Gastroesophageal sphincter (tissue), 4 donors: ENCODE data around the gene ATP6V0B. TPM values are rescaled to one million over a fixed set of nuclear protein-coding genes. Genes with fewer than 3 reads are reported as not detected.

Source experiments
- ATAC-seq: fragments of 150-250 bp; one replicate; pipeline ENCODE4 v1.9.1; 2016; ENCODE audit warnings: mild to moderate bottlenecking, moderate library complexity
- H3K27ac ChIP-seq, 4 donors: fragments of 200-600 bp; sonication (generic) in 3 of 4; 1 replicate in 3 of 4; 2 replicates in 1 of 4; pipeline ENCODE4 v1.5.1; 2016 to 2019
- H3K27me3 ChIP-seq: fragments of 200-600 bp; sonication (generic); one replicate; pipeline ENCODE4 v1.5.1; 2019
- H3K36me3 ChIP-seq, 2 donors: fragments of 200-600 bp; sonication (generic); one replicate each; pipeline ENCODE4 v1.5.1; 2019; ENCODE audit warnings: control low read depth in 1 of 2
- H3K4me1 ChIP-seq, 3 donors: fragments of 200-600 bp; sonication (generic); 1 replicate in 2 of 3; 2 replicates in 1 of 3; pipeline ENCODE4 v1.5.1; 2016 to 2019; ENCODE audit warnings: control low read depth in 2 of 3
- H3K4me3 ChIP-seq, 2 donors: fragments of 200-600 bp; sonication (generic); one replicate each; pipeline ENCODE4 v1.5.1; 2019; ENCODE audit warnings: mild to moderate bottlenecking in 1 of 2, moderate library complexity in 1 of 2
- H3K9me3 ChIP-seq, 3 donors: fragments of 200-600 bp; sonication (generic); one replicate each; pipeline ENCODE4 v1.5.1; 2017 to 2019; ENCODE audit warnings: control low read depth in 2 of 3
- EP300 ChIP-seq: sonication (generic); formaldehyde crosslinking; IDR thresholded peaks from one replicate; pipeline ENCODE4 v1.6.1; 2017; ENCODE audit warnings: antibody characterized with exemption, mild to moderate bottlenecking
- POLR2A ChIP-seq, 2 donors: fragments of 450-650 bp; IDR thresholded peaks; one replicate each; pipeline ENCODE4 v1.6.1; 2017; ENCODE audit warnings: antibody characterized with exemption in 2 of 2, mild to moderate bottlenecking in 2 of 2, moderate library complexity in 1 of 2
- POLR2AphosphoS5 ChIP-seq: sonication (generic); formaldehyde crosslinking; IDR thresholded peaks from one replicate; pipeline ENCODE4 v1.6.1; 2017; ENCODE audit warnings: antibody characterized with exemption
- WGBS, 2 donors: methylation state at CpG; one replicate each; pipeline ENCODE4 v1.1.5; 2018; ENCODE audit warnings: low coverage in 1 of 2; 5-methylcytosine and 5-hydroxymethylcytosine counted together
- total RNA-seq, 4 donors: library from RNA; depleted of rRNA; stranded (reverse); fragments of >200 nt; gene quantifications; one replicate each; pipeline ENCODE4 v1.1.0, GENCODE V29; 2016
- TF ChIP-seq, protein P1 (sequence below), 4 experiments: fragments of 200-600 bp in 2 of 4; fragments of 450-650 bp in 2 of 4; sonication (generic) in 1 of 4; IDR thresholded peaks; one replicate each; pipeline ENCODE4 v1.5.1; 2017 to 2019; ENCODE audit warnings: antibody characterized with exemption in 4 of 4, mild to moderate bottlenecking in 2 of 4, moderate library complexity in 2 of 4

Gene ATP6V0B
- total RNA-seq, 4 donors from 2014 or later, result 67.9 to 107 (median 89.9) TPM

DNA sequence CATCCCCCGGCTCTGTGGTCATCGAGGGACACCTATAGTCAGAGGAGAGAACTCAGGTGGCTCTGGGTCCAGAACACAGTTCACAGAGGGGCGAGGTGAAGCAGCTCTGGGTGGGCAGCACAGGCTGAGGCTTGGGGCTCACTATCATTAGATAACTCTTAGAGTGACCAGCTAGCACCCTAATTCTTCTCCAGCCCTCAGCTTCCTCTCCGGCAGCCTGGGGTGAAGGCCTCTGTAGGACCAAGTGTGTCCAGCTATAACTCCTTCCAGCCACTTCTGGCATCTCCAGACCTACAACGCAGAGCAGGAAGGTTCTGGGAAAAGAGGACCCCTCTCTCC, 39.8 kb upstream of the ATP6V0B start:
- WGBS, 2 donors, result 21 to 69% methylated on average over 3 of the region's 5 CpGs
- no peak for ATAC-seq
- Histone ChIP-seq H3K4me1 (peaks cover 0 to 43% (median 20%) of the 10 kb centered on the region in 3 donors), H3K9me3 (no peaks in the 10 kb centered on the region), H3K27ac (peak overlapping the region in 2 of 4 donors; percentile 39 to 61), H3K36me3 (peaks cover 0 to 12% of the 10 kb centered on the region in 2 donors), H3K27me3 (peaks cover 12% of the 10 kb centered on the region), H3K4me3 (no peak overlapping the region)
- TF ChIP-seq EP300 (no peak), POLR2AphosphoS5 (no peak), POLR2A (IDR thresholded peaks at IDR 0.05) (no peak)
- TF ChIP-seq, protein P1, sequence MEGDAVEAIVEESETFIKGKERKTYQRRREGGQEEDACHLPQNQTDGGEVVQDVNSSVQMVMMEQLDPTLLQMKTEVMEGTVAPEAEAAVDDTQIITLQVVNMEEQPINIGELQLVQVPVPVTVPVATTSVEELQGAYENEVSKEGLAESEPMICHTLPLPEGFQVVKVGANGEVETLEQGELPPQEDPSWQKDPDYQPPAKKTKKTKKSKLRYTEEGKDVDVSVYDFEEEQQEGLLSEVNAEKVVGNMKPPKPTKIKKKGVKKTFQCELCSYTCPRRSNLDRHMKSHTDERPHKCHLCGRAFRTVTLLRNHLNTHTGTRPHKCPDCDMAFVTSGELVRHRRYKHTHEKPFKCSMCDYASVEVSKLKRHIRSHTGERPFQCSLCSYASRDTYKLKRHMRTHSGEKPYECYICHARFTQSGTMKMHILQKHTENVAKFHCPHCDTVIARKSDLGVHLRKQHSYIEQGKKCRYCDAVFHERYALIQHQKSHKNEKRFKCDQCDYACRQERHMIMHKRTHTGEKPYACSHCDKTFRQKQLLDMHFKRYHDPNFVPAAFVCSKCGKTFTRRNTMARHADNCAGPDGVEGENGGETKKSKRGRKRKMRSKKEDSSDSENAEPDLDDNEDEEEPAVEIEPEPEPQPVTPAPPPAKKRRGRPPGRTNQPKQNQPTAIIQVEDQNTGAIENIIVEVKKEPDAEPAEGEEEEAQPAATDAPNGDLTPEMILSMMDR (IDR thresholded peaks at IDR 0.05), result peak in 1 of 4 experiments; percentile 5

DNA sequence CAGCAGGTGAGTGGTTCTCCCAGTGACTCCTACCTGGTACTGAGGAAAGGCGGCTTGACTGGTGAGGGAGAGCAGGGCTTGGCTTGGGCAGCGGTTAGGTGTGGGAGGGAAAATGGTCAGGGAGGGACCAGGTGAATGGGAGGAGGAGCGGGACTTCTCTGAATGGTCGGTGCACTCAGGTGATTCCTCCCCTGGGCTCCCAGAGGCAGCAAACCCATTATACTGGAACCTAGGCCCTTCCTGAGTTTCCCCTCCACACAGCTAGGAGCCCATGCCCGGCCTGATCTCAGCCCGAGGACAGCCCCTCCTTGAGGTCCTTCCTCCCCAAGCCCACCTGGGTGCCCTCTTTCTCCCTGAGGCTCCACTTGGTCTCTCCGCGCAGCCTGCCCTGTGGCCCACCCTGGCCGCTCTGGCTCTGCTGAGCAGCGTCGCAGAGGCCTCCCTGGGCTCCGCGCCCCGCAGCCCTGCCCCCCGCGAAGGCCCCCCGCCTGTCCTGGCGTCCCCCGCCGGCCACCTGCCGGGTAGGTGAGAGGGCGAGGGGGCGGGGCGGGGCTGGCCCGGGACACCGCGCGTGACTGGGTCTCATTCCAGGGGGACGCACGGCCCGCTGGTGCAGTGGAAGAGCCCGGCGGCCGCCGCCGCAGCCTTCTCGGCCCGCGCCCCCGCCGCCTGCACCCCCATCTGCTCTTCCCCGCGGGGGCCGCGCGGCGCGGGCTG, 38.9 kb upstream of the ATP6V0B start:
- no peaks in the 10 kb centered on the region for H3K9me3 ChIP-seq
- peak; percentile 5 for ATAC-seq
- WGBS, 2 donors, result 7% methylated on average over 3 of the region's 48 CpGs; no CpG with 5 or more reads in 1 of the 2 donors
- peaks cover 0 to 43% (median 20%) of the 10 kb centered on the region in 3 donors for H3K4me1 ChIP-seq
- peaks cover 0 to 4% of the 10 kb centered on the region in 2 donors for H3K36me3 ChIP-seq
- TF ChIP-seq, protein P1 (IDR thresholded peaks at IDR 0.05), result no peak
- no peak for TF ChIP-seq POLR2AphosphoS5
- TF ChIP-seq EP300, result no peak
- no peak for TF ChIP-seq POLR2A (IDR thresholded peaks at IDR 0.05)
- H3K27ac ChIP-seq, result peak overlapping the region in 3 of 4 donors; percentile 15 to 71 (median 63)
- H3K27me3 ChIP-seq, result peaks cover 12% of the 10 kb centered on the region
- H3K4me3 ChIP-seq, result peak overlapping the region; percentile 25 to 58

DNA sequence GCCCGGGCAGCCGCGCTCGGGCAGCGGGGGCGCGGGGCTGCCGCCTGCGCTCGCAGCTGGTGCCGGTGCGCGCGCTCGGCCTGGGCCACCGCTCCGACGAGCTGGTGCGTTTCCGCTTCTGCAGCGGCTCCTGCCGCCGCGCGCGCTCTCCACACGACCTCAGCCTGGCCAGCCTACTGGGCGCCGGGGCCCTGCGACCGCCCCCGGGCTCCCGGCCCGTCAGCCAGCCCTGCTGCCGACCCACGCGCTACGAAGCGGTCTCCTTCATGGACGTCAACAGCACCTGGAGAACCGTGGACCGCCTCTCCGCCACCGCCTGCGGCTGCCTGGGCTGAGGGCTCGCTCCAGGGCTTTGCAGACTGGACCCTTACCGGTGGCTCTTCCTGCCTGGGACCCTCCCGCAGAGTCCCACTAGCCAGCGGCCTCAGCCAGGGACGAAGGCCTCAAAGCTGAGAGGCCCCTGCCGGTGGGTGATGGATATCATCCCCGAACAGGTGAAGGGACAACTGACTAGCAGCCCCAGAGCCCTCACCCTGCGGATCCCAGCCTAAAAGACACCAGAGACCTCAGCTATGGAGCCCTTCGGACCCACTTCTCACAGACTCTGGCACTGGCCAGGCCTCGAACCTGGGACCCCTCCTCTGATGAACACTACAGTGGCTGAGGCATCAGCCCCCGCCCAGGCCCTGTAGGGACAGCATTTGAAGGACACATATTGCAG, 38.2 kb upstream of the ATP6V0B start:
- peak; percentile 60 for ATAC-seq

DNA sequence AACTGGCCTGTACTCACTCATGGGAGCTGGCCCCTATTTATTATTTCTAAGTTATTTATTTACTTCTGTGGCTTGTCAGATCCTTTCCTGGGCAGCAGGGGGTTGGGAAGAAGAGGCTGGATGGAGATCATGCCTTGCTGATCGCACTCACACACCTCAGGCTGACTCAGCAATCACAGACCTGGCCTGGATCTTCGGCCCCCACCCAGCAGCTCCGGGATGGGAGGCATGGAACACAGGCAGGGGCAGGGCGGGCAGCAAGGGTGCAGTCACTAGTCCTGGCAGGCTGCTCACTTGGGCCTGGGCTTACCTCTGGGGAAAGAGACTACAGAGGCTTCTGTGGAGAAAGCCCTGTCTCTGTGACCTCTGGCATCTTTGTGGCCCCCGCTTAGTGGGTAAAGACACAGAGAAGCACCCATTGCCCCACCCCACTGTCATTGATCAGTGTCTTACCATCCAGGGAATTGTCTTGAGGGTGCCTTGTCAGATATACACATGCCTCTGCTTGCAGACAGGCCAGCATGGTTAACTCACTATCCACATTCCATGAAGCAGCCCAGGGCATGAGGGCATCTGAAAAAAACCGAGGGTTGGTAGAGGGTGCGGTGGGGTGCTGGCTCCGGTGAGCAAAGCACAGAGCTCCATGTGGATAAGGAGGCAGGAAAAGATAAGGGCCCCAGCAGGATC, 37.4 kb upstream of the ATP6V0B start:
- no peaks in the 10 kb centered on the region for H3K9me3 ChIP-seq
- TF ChIP-seq POLR2A (IDR thresholded peaks at IDR 0.05), result no peak
- TF ChIP-seq EP300, result no peak
- TF ChIP-seq, protein P1 (IDR thresholded peaks at IDR 0.05), result no peak
- no peak for TF ChIP-seq POLR2AphosphoS5

More for the DNA sequence above, 38.2 kb upstream of the ATP6V0B start:
- Histone ChIP-seq H3K4me1 (peaks cover 0 to 43% (median 20%) of the 10 kb centered on the region in 3 donors), H3K27me3 (peaks cover 12% of the 10 kb centered on the region), H3K4me3 (peak overlapping the region; percentile 3 to 58), H3K36me3 (no peaks in the 10 kb centered on the region), H3K27ac (peak overlapping the region in 3 of 4 donors; percentile 50 to 63 (median 51)), H3K9me3 (no peaks in the 10 kb centered on the region)
- WGBS, 2 donors, result 93% methylated on average over 3 of the region's 56 CpGs; no CpG with 5 or more reads in 1 of the 2 donors
- TF ChIP-seq EP300, result no peak
- peak in 1 of 2 donors; percentile 8 for TF ChIP-seq POLR2A (IDR thresholded peaks at IDR 0.05)
- no peak for TF ChIP-seq POLR2AphosphoS5
- TF ChIP-seq, protein P1 (IDR thresholded peaks at IDR 0.05), result peak in 2 of 4 experiments; percentile 24

More for the DNA sequence above, 37.4 kb upstream of the ATP6V0B start:
- H3K27me3 ChIP-seq, result peaks cover 12% of the 10 kb centered on the region
- peak overlapping the region in 1 of 4 donors; percentile 63 for H3K27ac ChIP-seq
- no peaks in the 10 kb centered on the region for H3K36me3 ChIP-seq
- ATAC-seq, result no peak
- no peak overlapping the region for H3K4me3 ChIP-seq
- 90% methylated on average over 3 of the region's 8 CpGs; no CpG with 5 or more reads in 1 of the 2 donors for WGBS, 2 donors
- H3K4me1 ChIP-seq, result peaks cover 0 to 43% (median 20%) of the 10 kb centered on the region in 3 donors
